ENCODE data around the gene BEAN1.

The BEAN1 gene, protein sequence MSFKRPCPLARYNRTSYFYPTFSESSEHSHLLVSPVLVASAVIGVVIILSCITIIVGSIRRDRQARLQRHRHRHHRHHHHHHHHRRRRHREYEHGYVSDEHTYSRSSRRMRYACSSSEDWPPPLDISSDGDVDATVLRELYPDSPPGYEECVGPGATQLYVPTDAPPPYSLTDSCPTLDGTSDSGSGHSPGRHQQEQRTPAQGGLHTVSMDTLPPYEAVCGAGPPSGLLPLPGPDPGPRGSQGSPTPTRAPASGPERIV

DNA sequence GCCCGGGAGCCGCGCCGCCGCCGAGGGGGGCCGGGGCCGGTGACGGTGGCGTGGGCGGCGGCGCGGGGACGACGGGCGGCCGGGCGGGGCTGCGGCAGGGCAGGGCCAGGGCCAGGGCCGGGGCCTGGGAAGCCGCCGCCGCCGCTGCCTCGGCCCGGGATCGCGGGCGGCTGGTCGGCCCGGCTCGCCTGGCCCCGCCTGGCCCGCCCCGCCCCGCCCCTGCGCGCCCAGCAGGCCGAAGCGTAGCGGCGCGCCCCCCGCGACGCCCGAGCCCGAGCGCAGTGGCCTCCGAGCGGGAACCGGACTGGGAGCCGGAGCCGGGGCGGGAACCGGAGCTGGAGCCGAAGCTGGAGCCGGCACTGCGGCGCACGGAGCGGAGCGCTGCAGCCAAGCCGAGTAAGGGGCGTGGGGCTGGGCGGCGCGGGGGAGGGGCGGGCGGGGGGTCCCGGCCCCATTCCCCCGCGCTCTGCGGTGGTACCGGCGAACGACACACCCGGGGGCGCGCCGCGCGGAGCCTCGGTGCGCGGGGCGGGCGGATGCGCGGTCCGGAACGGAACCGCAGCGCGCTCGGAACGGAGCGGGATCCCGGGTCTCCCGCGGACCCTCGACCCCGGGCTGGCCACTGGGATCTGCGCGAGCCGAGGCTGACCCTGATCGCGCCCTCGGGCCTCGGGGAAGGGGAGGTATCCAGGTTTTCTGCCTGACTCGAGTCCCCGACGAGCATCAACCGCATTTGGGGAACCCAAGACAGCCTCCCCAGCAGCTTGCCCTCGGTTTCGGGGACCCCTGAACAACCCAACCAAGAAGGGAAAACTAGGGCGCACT is at the start of gene BEAN1:
Gene BEAN1 (plus strand): TSS at position 260 of the 825 bp plus-strand sequence. CDS start 10,382 bp downstream, outside the sequence.
- no peak for DNase-seq

DNA sequence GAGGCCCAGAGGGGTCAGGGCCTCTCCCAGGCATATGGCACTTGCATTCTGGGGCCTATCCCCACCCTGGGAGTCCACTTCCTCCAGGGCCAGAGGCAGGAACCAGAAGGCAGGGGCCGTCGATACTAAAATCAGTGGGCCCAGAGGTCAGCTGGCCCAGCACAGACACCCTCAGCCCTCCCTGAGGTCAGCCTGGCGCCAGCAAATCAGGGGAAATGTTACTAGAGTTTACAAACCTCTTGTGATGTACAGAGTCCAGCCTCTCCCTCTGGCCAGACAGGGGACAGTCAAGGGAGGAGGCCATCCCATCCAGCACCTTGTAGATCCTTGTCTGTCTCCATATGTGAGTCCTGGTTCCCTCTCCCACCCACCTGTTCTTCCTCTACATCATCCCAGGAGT is 49.8 kb upstream of the BEAN1 start:
- no peak for DNase-seq

DNA sequence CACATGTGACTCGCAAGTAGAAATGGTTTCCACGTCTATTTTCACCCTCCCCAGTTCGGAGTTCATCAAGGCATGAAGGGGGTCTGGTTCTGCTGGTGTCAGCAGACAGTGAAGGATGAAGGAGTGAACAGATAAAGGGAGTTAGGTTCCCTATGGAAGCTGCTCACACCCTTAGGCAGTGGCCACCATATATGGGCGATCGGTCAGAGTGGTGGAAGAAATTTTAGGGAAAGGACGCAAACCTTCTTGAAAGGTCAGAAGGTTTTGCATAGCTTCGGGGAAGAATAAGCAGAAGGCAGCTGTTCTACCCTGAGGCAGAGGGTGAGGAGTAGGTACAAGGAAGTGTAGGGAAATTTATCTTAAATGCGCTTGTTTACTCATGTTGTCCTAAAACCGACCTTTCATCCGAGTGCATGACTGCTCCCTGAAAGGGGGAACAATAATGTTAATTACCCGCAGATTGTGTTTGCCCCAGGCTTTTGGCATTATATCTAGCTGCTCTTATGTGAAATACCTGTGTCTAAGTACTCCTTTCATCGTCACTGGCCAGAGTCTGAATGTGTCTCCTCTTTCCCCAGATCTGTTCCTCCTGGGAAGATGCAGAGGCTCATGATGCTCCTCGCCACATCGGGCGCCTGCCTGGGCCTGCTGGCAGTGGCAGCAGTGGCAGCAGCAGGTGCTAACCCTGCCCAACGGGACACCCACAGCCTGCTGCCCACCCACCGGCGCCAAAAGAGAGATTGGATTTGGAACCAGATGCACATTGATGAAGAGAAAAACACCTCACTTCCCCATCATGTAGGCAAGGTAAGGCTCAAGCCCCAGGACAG is 48.1 kb upstream of the BEAN1 start:
- no peak for DNase-seq

DNA sequence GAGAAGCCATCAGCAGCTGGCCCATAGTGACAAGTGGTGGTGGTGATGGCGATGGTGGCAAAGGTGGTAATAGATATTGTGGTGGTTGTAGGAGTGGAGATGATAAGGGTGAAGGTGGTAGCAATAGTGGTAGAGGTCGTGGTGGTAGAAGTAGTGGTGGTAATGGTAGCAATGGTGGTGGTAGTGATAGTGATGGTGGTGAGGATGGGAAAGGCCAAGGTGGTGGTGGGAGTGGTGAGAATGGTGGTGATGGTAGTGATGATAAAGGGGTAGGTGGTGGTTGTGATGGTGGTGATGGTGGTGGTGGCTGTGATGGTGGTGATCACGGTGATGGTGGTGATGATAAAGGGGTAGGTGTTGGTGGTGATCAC is 47.5 kb upstream of the BEAN1 start:
- no peak for DNase-seq

DNA sequence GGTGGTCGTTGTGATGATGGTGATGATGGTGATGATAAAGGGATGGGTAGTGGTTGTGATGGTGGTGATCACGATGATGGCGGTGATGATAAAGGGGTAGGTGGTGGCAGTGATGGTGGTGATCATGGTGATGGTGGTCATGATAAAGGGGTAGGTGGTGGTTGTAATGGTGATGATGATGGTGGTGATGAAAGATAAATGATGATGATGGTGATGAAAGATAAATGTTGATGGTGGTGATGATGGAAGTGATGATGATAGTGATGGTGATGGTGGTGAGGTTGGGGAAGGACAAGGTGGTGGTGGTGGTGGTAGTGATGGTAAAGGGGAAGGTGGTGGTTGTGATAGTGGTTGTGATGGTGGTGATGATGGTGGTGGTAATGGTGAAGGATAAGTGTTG is 46.7 kb upstream of the BEAN1 start:
- no peak for DNase-seq

DNA sequence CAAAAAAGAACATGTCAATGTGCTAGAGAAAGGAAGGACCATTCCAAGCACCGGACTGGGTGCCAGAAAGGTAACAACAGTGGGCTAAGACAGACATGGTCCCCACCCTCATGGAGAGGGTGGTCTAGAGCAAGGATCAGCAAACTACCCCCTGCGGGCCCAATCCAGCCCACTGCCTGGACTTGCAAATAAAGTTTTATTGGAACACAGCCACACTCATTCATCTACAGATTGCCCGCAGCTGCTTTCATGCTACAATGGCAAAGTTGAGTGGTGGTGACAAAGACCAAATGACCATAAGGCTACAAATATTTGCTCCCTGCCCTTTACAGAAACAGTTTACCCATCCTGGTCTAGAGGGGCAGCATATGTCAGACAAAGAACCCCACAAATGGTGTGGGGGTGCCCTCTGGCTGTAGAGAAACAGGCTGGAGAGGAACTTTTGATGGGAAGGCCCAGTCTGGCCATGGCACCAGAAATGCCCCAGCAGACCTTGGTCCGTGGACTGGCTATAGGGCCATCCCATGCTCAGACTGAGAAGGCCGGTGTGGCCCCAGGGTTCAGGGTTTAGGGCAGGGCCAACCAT is 45.4 kb upstream of the BEAN1 start:
- no peak for DNase-seq

DNA sequence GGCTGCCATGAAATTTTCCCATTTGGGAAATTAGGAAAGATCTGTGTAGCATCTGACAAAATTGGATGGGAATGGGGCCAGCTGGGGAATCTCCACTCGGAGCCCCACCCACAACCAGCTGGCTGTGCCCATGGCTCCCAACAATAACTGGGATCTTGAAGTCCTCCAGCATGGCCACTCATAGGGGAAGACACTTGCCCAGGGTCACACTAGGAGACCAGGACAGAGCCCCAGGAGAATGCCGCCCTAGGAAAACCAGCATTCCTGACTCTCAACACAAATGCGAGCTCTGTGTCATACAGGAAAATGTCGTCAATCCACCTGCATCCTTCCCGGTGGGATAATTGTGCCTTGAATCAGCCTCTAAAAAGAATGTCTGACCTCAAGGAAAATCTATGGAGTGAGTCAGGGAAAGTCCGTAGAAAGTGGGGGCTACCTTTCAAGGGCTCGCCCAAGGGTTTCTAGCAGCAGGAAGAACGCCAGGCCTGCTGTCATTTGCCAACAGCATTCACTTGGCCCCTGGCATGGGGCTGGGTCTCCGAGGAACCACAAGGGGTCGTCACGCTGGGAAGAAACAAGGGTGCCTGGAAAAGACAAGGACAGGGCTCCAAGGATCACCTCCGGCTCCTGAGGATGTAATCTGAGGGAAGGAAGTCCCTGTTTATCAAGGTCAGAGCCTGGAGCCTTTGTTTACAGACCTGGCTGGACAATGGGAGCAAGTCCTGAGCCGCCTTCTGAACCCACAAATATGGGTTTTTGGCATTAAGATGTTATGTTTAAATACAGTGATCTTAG is 44.7 kb upstream of the BEAN1 start:
- DNase-seq, result no peak

DNA sequence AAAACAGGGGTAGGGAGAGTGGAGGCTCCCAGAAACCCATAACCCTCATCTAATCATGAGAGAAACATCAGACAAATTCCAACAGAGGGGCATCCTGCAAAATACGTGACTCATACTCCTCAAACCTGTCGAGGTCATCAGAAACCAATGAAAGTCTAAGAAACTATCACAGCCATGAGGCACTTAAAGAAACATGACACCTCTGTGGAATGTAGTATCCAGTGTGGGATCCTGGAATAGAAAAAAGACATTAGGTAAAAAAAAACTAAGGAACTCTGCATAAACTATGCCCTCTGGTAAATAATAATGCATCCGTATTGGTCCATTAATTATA is 44.2 kb upstream of the BEAN1 start:
- no peak for DNase-seq

DNA sequence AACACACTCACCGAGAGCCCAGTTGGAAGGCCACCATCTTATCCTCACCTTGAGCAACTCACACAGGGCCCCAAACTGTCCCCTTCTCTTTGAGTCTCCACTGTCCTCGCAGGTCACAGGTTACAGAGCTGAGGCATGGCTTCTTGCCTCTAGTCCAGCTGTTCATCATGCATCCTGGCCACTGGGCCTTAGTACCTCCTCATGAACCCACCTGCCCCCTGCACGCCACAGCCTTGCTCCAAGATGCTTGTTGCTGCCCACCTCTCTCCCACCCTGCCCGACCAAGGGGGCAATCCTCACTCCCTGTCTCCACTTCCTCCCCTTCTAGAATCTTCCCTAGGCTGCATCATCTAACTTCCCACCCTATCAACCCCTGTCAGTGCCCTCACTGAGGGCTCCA is 43.5 kb upstream of the BEAN1 start:
- no peak for DNase-seq

DNA sequence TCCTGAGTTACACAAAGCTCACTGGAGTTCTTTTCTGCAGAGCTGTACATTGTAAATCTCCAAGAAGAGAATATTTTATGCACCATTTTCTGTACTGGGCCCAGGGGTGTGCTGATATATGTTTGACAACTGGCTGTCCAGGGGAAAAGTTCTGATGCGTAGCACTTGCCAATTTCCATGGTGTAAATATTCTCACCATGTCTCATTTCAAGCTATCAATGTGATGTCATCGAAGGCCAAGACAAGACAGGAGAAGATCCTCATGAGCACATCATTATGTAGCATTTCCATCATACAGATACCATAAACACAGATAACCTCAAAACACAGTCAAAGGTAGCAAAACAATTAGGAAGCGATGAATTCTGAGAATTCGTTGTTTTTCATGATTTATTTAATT is 41.7 kb upstream of the BEAN1 start:
- DNase-seq, result no peak

DNA sequence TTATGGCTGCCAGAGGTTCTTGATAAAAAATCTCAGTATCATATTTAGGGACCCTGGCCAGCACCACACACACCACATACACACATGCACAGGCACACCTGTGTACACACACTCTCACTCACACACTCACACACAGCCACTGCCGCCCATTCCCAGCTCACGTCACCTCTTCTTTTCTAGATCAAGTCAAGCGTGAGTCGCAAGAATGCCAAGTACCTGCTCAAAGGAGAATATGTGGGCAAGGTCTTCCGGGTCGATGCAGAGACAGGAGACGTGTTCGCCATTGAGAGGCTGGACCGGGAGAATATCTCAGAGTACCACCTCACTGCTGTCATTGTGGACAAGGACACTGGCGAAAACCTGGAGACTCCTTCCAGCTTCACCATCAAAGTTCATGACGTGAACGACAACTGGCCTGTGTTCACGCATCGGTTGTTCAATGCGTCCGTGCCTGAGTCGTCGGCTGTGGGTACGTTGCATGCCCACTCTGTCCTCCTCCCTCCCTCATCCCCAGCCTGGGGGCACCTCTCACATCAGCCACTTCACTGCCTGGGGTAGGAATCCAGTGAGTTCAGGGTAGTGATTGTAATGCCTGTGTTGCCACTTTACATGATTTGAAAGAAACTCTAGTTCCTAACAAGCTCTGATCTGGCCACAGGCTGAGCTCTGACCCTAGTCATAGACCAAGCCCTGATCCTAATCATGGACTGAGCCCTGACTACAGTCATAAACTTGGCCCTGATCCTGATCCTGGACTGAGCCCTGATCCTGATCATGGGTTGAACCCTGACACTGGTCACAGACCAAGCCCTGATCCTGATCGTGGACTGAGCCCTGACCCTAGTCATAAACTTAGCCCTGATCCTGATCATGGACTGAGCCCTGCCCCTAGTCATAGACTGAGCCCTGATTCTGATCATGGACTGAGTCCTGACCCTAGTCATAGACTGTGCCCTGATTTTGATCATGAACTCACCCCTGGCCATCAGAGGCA is 40.2 kb upstream of the BEAN1 start:
- DNase-seq, result no peak

DNA sequence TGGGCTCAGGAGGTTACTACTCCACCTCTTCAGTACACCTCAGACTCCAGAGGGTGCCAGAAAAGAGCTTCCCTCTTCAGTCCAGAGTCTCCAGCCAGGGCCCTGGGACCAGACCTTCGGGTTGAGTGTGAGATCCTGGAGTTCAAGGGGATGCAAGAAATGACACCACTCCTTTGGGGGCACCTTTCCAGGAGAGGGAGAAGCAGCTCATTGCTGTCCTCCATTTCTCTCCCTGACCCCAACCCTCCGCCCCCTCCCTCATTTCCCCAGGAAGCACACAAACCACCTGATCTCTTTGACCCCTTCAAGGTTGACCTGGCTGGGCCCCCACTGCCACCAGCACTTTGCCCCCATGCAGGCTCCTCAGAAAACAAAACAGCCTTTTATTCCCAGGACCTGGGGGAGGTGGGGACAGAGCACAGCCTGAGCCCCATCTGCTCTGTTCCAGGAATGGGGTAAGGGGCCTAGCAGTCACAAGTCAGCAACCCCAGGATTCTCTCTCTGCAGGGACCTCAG is 39.2 kb upstream of the BEAN1 start:
- DNase-seq, result no peak

DNA sequence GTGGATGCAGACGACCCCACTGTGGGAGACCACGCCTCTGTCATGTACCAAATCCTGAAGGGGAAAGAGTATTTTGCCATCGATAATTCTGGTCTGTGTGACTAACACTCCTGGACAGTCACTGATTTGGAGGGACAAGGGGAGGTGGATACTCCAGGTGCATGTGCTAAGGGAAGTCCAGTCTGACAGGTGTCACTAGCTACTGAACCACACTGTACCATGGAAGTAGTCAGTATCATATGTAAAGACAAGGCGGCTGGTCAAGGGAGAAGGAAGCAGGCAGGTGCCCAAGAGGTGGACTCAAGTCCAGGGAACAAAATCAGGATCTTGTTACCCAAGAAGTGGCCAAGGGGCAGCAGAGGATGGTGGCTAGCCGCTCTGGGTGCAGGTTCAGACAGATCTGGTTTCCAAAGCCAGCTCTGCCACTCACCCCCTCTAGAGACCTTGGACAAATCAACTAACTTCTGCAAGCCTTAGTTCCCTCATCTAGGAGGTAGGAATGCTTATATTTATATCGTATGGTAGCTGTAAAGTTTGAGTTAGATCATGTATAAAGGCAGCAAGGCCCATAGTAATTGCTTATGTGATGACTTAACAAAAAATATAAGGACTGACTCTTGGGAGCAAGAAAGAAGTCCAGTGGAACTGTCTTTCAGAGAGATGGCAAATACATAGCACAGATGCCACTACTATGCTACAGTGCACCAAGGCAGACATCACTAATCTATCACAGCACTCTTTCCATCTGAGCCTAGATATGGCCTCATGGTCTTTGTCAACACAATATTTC is 38.5 kb upstream of the BEAN1 start:
- no peak for DNase-seq

DNA sequence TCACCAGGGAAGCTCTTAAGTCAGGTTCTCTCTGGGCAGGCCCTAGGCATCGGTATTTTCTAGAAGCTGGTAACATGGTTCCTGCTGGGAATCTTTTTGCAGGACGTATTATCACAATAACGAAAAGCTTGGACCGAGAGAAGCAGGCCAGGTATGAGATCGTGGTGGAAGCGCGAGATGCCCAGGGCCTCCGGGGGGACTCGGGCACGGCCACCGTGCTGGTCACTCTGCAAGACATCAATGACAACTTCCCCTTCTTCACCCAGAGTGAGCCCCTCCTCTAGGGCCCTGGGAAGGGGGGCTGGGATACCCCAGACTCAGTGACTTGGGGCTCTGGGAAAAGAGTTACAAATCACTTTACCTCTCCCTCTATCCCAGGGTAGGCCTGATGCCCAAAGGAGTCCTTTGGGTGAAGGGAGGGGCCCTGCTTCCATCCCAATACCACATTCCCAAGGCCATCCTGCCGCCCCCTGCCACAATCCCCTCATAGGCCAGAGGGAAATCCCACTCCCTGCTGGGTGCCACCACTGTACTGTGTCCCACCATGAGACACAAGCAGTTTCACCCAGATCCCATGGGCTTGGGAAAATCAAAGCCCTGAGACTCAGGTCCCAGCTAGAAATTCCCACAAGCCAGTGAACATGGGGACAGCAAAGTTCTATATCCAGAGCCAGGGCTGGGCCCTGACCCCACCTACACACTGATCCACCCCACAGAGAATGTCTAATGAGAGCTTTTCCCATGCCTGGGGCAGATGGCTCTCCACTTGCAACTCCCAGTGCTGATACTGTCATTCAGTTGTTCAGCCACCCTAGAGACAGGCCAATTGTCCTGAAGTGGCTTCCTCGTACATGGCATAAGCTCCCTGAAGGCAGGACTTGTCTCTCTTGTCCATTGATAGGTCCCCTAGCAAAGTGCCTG is 37.6 kb upstream of the BEAN1 start:
- no peak for DNase-seq

DNA sequence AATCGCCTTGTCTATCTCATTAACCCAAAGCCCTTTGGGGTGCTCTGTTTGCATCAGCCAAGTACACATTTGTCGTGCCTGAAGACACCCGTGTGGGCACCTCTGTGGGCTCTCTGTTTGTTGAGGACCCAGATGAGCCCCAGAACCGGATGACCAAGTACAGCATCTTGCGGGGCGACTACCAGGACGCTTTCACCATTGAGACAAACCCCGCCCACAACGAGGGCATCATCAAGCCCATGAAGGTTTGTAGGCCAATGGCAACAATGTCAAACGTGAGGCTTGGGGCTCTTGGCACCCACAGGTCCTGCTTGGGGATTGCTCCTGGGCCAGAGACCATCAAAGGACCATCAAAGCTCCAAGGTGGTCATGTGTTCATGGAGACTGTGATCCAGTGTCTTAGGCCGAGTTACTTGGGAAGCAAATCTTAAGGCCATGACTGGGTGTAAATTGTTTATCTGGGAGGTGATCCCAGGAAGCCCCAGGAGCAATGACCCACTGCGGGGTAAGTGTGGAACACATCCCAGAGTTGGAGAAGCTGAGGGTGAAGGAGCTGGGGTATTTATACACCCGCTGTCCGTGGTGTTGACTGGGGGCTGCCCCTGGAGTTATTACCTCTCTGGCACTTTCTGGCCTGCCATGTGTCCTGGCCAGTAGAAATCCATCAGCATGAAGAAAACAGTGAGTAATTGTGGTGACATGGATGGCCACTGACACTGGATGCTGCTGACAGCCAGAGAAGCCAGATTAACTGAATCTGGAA is 36.6 kb upstream of the BEAN1 start:
- DNase-seq, result no peak

DNA sequence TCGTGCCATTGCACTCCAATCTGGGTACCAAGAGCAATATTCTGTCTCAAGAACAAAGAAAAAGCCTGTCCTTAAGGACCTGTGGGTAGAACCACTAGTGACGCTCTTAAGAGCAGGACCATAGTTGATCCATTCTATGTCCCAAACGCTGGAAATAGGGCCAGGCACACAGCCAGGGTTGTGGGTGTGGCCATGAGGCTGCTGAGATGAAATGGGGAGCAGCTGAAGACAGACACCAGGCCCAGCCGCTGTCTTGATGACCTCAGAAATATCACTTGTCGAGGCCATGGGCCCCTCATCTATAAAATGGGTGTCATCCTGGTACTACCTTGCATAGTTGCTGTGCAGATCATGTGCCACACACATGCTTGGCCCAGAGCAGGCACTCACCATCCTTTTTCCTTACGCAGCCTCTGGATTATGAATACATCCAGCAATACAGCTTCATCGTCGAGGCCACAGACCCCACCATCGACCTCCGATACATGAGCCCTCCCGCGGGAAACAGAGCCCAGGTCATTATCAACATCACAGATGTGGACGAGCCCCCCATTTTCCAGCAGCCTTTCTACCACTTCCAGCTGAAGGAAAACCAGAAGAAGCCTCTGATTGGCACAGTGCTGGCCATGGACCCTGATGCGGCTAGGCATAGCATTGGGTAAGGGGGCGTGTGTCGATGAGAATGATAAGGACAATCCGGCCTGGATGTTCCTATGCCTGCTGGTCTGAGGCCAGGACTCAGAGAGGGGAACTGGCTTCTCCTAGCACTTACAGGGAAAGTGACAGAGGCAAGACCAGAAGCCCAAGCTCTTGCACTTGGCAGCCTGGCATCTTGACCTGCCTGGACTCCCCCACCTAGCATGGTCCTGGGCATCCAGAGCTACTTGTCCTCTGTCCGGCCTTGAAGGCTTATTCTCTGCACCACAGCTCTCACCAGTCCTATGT is 35.1 kb upstream of the BEAN1 start:
- no peak for DNase-seq

Measured in Kasumi-1 (cell line).